Measurements from ENCODE around the gene KTN1. TPM values are rescaled to one million over a fixed set of nuclear protein-coding genes. Genes with fewer than 3 reads are reported as not detected.
A peak's percentile ranks its signal among the peaks of the same experiment; 100 is the strongest.

KTN1 gene
- total and polyA plus RNA-seq, 7 experiments from 2014 or later, result 20.3 to 131 (median 90.7) TPM

DNA sequence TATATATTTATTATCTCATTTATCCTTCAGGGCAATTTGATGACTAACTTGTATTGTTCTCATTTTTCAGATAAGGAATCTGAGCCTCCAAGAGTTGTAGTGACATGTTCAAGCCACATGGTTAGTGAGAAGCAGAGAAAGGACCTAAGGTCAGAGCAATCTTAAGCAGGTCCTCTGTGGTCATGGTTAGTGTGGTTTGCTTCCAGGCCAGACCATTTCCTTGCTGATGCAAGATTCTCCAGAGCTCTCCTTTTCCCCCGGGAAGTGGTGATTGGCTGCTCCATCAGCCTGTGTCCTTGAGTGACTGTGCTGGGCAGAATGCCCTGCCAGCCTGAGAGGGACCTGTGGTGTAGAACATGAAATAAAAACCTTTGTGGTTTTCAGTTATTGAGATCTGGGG lies 141.3 kb downstream of the KTN1 start:
- CTCF ChIA-PET, result no interaction called here

GRCh38 chr14:55722054-55722453 lies 142.0 kb downstream of the KTN1 start:
- ATAC-seq (no peak), DNase-seq (no peak)
- Mint-ChIP-seq H3K27me3 (peaks cover 0 to 11% (median 0%) of the 10 kb centered on the region in 5 donors), H3K9me3 (no peaks in the 10 kb centered on the region), H3K27ac (no peak overlapping the region), H3K36me3 (peaks cover 0 to 6% (median 0%) of the 10 kb centered on the region in 5 donors), H3K4me1 (peaks cover 0 to 7% (median 0%) of the 10 kb centered on the region in 7 donors), H3K4me3 (no peak overlapping the region)
- H3K4me3 ChIP-seq (ENCODE audit: low read length), result no peak overlapping the region
- intact Hi-C loops (cut with micrococcal nuclease), result no loop called here
- no peaks in the 10 kb centered on the region for H3K36me3 ChIP-seq (ENCODE audit: control insufficient read depth in 2 of 3, insufficient read depth in 3 of 3, low read length in 3 of 3)
- H3K27me3 ChIP-seq (ENCODE audit: control insufficient read depth in 2 of 2, insufficient read depth in 2 of 2, low read length in 2 of 2), result no peaks in the 10 kb centered on the region
- POLR2A ChIA-PET, result no interaction called here
- CTCF ChIA-PET, result no interaction called here
- no peaks in the 10 kb centered on the region for H3K9me3 ChIP-seq (ENCODE audit: control insufficient read depth in 2 of 3, low read length in 3 of 3)
- no peaks in the 10 kb centered on the region for H3K4me1 ChIP-seq (ENCODE audit: control insufficient read depth in 2 of 2, insufficient read depth in 2 of 2, low read length in 2 of 2)
- H3K27ac ChIP-seq (ENCODE audit: low read depth, low read length), result no peak overlapping the region

More for the DNA sequence above, 141.3 kb downstream of the KTN1 start:
- Mint-ChIP-seq H3K36me3 (peaks cover 0 to 6% (median 0%) of the 10 kb centered on the region in 5 donors), H3K27ac (no peak overlapping the region), H3K4me3 (no peak overlapping the region), H3K27me3 (peaks cover 0 to 11% (median 0%) of the 10 kb centered on the region in 5 donors), H3K9me3 (no peaks in the 10 kb centered on the region), H3K4me1 (peaks cover 0 to 7% (median 0%) of the 10 kb centered on the region in 7 donors)
- Histone ChIP-seq H3K27ac (ENCODE audit: low read depth, low read length) (no peak overlapping the region), H3K4me1 (ENCODE audit: control insufficient read depth in 2 of 2, insufficient read depth in 2 of 2, low read length in 2 of 2) (no peaks in the 10 kb centered on the region), H3K27me3 (ENCODE audit: control insufficient read depth in 2 of 2, insufficient read depth in 2 of 2, low read length in 2 of 2) (no peaks in the 10 kb centered on the region), H3K4me3 (ENCODE audit: low read length) (no peak overlapping the region), H3K36me3 (ENCODE audit: control insufficient read depth in 2 of 3, insufficient read depth in 3 of 3, low read length in 3 of 3) (no peaks in the 10 kb centered on the region), H3K9me3 (ENCODE audit: control insufficient read depth in 2 of 3, low read length in 3 of 3) (no peaks in the 10 kb centered on the region)
- POLR2A ChIA-PET, result no interaction called here
- DNase-seq (no peak), ATAC-seq (no peak)
- intact Hi-C loops (cut with micrococcal nuclease), result no loop called here

DNA sequence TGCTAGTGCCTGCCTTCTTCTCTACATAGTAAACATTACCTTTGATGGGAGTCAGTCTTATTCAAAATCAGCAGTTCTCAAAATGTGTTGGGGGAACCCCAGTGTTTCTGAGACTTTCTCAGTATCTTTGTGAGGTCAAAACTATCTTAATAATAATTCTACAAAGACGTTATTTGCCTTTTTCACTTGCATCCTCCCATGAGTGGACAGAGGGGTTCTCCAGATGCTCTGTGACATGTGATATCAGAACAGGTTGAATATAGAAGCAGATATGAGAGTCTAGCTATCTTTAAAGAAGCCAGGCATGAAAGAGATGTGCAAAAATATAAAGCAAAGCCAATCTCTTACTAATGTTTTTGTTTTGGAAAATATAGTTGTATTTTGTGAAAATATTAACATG lies 144.7 kb downstream of the KTN1 start:
- intact Hi-C loops (cut with micrococcal nuclease), result no loop called here
- ATAC-seq (no peak), DNase-seq (no peak)
- Histone ChIP-seq H3K27me3 (ENCODE audit: control insufficient read depth in 2 of 2, insufficient read depth in 2 of 2, low read length in 2 of 2) (no peaks in the 10 kb centered on the region), H3K27ac (ENCODE audit: low read depth, low read length) (no peak overlapping the region), H3K9me3 (ENCODE audit: control insufficient read depth in 2 of 3, low read length in 3 of 3) (no peaks in the 10 kb centered on the region), H3K4me3 (ENCODE audit: low read length) (no peak overlapping the region), H3K36me3 (ENCODE audit: control insufficient read depth in 2 of 3, insufficient read depth in 3 of 3, low read length in 3 of 3) (no peaks in the 10 kb centered on the region), H3K4me1 (ENCODE audit: control insufficient read depth in 2 of 2, insufficient read depth in 2 of 2, low read length in 2 of 2) (no peaks in the 10 kb centered on the region)
- Mint-ChIP-seq H3K4me1 (peaks cover 0 to 7% (median 0%) of the 10 kb centered on the region in 7 donors), H3K4me3 (no peak overlapping the region), H3K36me3 (peaks cover 0 to 6% (median 0%) of the 10 kb centered on the region in 5 donors), H3K9me3 (no peaks in the 10 kb centered on the region), H3K27ac (no peak overlapping the region), H3K27me3 (peaks cover 0 to 27% (median 4%) of the 10 kb centered on the region in 5 donors)
- CTCF ChIA-PET, result interaction anchor here (0.9 kb wide), 1 partner anchor 698 kb away, joined by 3 read pairs; no protein-coding TSS in a partner anchor
- POLR2A ChIA-PET, result no interaction called here

DNA sequence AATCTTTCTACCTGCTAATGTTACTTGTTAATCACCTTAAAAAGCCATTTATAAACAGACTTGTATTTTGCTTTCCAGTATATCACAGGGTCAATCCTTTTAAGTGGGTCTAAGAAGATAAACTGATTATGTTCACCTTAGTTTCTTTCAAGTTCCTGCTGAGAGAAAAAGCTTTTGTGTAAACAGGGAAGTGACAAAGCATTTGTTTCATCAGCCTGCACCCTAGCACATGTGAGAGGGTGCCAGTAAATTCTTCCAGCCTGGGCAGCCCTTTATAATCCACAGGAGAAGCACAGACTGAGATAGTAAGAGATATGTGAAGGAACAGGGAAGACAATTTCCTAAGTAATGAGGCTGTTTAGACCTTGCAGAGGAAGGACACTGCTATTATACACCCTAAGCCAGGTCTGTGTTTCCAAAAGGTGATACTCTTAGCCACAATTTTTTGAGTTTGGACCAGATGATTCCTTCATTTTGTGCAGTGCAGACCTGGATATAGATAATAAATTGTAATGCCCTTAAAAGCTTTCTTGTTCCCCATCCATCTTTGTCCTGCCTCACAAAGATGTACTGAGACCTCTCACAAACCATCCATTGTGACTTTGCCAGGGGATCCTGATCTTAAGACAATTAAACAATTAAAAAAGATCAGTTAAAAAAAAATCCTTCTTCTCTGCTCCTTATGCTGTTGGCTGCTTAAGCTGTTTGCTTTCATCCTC lies 150.7 kb downstream of the KTN1 start:
- Histone ChIP-seq H3K27ac (ENCODE audit: low read depth, low read length) (no peak overlapping the region), H3K27me3 (ENCODE audit: control insufficient read depth in 2 of 2, insufficient read depth in 2 of 2, low read length in 2 of 2) (no peaks in the 10 kb centered on the region), H3K4me3 (ENCODE audit: low read length) (no peak overlapping the region), H3K36me3 (ENCODE audit: control insufficient read depth in 2 of 3, insufficient read depth in 3 of 3, low read length in 3 of 3) (no peaks in the 10 kb centered on the region), H3K9me3 (ENCODE audit: control insufficient read depth in 2 of 3, low read length in 3 of 3) (no peaks in the 10 kb centered on the region), H3K4me1 (ENCODE audit: control insufficient read depth in 2 of 2, insufficient read depth in 2 of 2, low read length in 2 of 2) (no peaks in the 10 kb centered on the region)
- DNase-seq (no peak), ATAC-seq (no peak)
- H3K9me3 Mint-ChIP-seq, result peaks cover 0 to 3% (median 0%) of the 10 kb centered on the region in 11 donors
- H3K4me1 Mint-ChIP-seq, result peaks cover 0 to 17% (median 0%) of the 10 kb centered on the region in 7 donors
- intact Hi-C loops (cut with micrococcal nuclease), result loop anchor here in 1 of 2 donors (10.0 kb wide), 1 partner anchor 384 kb away; the partner anchor contains the start of gene PELI2
- ChIA-PET CTCF (interaction anchor here (1.2 to 2.8 kb wide), 4 partner anchors 607 to 748 kb away, joined by 5 to 27 read pairs (median 6); no protein-coding TSS in a partner anchor), POLR2A (no interaction called here)
- peaks cover 0 to 16% (median 4%) of the 10 kb centered on the region in 5 donors for H3K27me3 Mint-ChIP-seq
- H3K4me3 Mint-ChIP-seq, result peak overlapping the region in 1 of 10 donors; percentile 15
- peaks cover 0 to 7% (median 0%) of the 10 kb centered on the region in 5 donors for H3K36me3 Mint-ChIP-seq
- peak overlapping the region in 1 of 9 donors; percentile 69 for H3K27ac Mint-ChIP-seq

DNA sequence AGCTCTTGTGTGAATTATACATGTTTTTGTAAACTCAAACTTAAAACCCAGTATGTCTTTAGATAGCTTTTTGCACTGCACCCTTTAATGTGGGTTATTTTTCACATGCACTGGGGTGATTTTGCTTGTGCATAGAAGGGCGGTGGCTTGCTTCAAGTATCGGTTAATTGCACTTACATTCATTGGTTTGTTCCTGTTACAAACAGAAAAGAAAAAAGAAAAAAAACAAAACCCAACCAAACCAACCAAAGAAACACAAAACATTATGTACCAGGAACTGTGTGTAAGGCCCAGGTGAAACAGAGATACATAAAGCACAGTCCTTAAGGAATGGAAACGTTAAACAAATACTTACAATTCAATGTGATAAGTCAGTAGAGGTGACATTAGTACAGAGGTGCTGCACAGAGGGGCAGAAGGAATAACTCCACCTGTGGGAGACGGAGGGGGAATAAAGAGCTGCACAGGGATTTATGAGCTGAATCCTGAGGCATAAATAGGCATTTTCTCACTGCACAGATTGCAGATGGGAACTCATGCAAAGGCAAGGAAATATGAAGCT lies 151.4 kb downstream of the KTN1 start:
- no peak overlapping the region for H3K27ac ChIP-seq (ENCODE audit: low read depth, low read length)
- ATAC-seq, result no peak
- CTCF ChIA-PET, result interaction anchor here (0.8 to 2.8 kb wide), 5 partner anchors 170 to 748 kb away, joined by 3 to 27 read pairs (median 6); no protein-coding TSS in a partner anchor
- Mint-ChIP-seq H3K4me3 (peak overlapping the region in 1 of 10 donors; percentile 15), H3K27ac (peak overlapping the region in 1 of 9 donors; percentile 69), H3K36me3 (peaks cover 0 to 12% (median 0%) of the 10 kb centered on the region in 5 donors), H3K9me3 (peaks cover 0 to 9% (median 0%) of the 10 kb centered on the region in 11 donors), H3K4me1 (peaks cover 0 to 19% (median 0%) of the 10 kb centered on the region in 7 donors), H3K27me3 (peaks cover 0 to 16% (median 4%) of the 10 kb centered on the region in 5 donors)
- no peaks in the 10 kb centered on the region for H3K4me1 ChIP-seq (ENCODE audit: control insufficient read depth in 2 of 2, insufficient read depth in 2 of 2, low read length in 2 of 2)
- H3K4me3 ChIP-seq (ENCODE audit: low read length), result no peak overlapping the region
- H3K36me3 ChIP-seq (ENCODE audit: control insufficient read depth in 2 of 3, insufficient read depth in 3 of 3, low read length in 3 of 3), result no peaks in the 10 kb centered on the region
- no peaks in the 10 kb centered on the region for H3K27me3 ChIP-seq (ENCODE audit: control insufficient read depth in 2 of 2, insufficient read depth in 2 of 2, low read length in 2 of 2)
- no peaks in the 10 kb centered on the region for H3K9me3 ChIP-seq (ENCODE audit: control insufficient read depth in 2 of 3, low read length in 3 of 3)
- intact Hi-C loops (cut with micrococcal nuclease), result loop anchor here in 1 of 2 donors (10.0 kb wide), 1 partner anchor 383 kb away; the partner anchor contains the start of gene PELI2
- POLR2A ChIA-PET, result no interaction called here
- peak in 1 of 9 donors; percentile 4 for DNase-seq

- ChIA-PET CTCF (interaction anchor here (0.8 to 2.8 kb wide), 6 partner anchors 12 to 747 kb away, joined by 3 to 27 read pairs (median 6); no protein-coding TSS in a partner anchor), POLR2A (no interaction called here)
- intact Hi-C loops (cut with micrococcal nuclease), result loop anchor here (1.0 to 10.0 kb wide), 7 partner anchors 31 to 1585 kb away; partner anchors contain the start of gene PELI2 (in 1 of the 2)
- no peak overlapping the region for H3K27ac Mint-ChIP-seq
- H3K27me3 Mint-ChIP-seq, result peaks cover 0 to 16% (median 4%) of the 10 kb centered on the region in 5 donors
- H3K4me1 ChIP-seq (ENCODE audit: control insufficient read depth in 2 of 2, insufficient read depth in 2 of 2, low read length in 2 of 2), result no peaks in the 10 kb centered on the region
- H3K27me3 ChIP-seq (ENCODE audit: control insufficient read depth in 2 of 2, insufficient read depth in 2 of 2, low read length in 2 of 2), result no peaks in the 10 kb centered on the region
- peaks cover 0 to 14% (median 0%) of the 10 kb centered on the region in 11 donors for H3K9me3 Mint-ChIP-seq
- no peak overlapping the region for H3K27ac ChIP-seq (ENCODE audit: low read depth, low read length)
- DNase-seq (peak; percentile 8 to 58 (median 33)), ATAC-seq (peak; percentile 44)
- H3K9me3 ChIP-seq (ENCODE audit: control insufficient read depth in 2 of 3, low read length in 3 of 3), result no peaks in the 10 kb centered on the region
- H3K36me3 Mint-ChIP-seq, result peaks cover 0 to 16% (median 0%) of the 10 kb centered on the region in 5 donors
- no peak overlapping the region for H3K4me3 Mint-ChIP-seq
- H3K36me3 ChIP-seq (ENCODE audit: control insufficient read depth in 2 of 3, insufficient read depth in 3 of 3, low read length in 3 of 3), result no peaks in the 10 kb centered on the region
- no peak overlapping the region for H3K4me3 ChIP-seq (ENCODE audit: low read length)
- H3K4me1 Mint-ChIP-seq, result peaks cover 0 to 19% (median 0%) of the 10 kb centered on the region in 7 donors
Measured at GRCh38 chr14:55731881-55732498, 152.0 kb downstream of the KTN1 start.

Data from naive thymus-derived CD4-positive, alpha-beta T cell (primary cell).